GM12878 (cell line): ENCODE data around the gene SQOR.

Experiments used
- CTCF ChIP-seq, 3 experiments: IDR thresholded peaks in 2 of 3; conservative IDR thresholded peaks in 1 of 3; 2 replicates each; pipeline ENCODE4 v1.5.1; 2011; ENCODE audit warnings: low read depth in 3 of 3, low read length in 3 of 3, mild to moderate bottlenecking in 3 of 3, control low read depth in 2 of 3, moderate library complexity in 2 of 3, inconsistent platforms in 1 of 3, mixed read lengths in 1 of 3; ENCODE audit not compliant: control insufficient read depth in 2 of 3, insufficient read depth in 1 of 3; ENCODE audit errors: extremely low read depth in 1 of 3
- EZH2 ChIP-seq: IDR thresholded peaks from 2 replicates; pipeline ENCODE4 v1.6.1; 2012; ENCODE audit warnings: low read depth, mild to moderate bottlenecking, control low read depth, inconsistent platforms, low read length, borderline replicate concordance; ENCODE audit not compliant: control insufficient read depth
- RFX5 ChIP-seq: IDR thresholded peaks from 2 replicates; pipeline ENCODE4 v1.6.1; 2011; ENCODE audit warnings: low read depth, low read length, improper control_type of control experiment
- SIN3A ChIP-seq: IDR thresholded peaks from 2 replicates; pipeline ENCODE4 v1.6.1; 2012; ENCODE audit warnings: low read depth, low read length, improper control_type of control experiment
- SIX5 ChIP-seq: IDR thresholded peaks from 2 replicates; pipeline ENCODE4 v1.6.1; 2011; ENCODE audit warnings: mild to moderate bottlenecking, low read depth, low read length, moderate library complexity; ENCODE audit not compliant: severe bottlenecking
- SRF ChIP-seq, 2 experiments: IDR thresholded peaks; 2 replicates each; pipeline ENCODE4 v1.6.1; 2011; ENCODE audit warnings: low read depth in 2 of 2, low read length in 2 of 2, mild to moderate bottlenecking in 1 of 2, moderate library complexity in 1 of 2

GRCh38 chr15:45670091-45670490 lies 35.3 kb downstream of the SQOR start:
- no peak for TF ChIP-seq EZH2
- TF ChIP-seq SIX5, result no peak
- TF ChIP-seq SRF (IDR thresholded peaks at IDR 0.05; ENCODE audit: low read depth in 2 of 2, low read length in 2 of 2), result no peak
- TF ChIP-seq SIN3A, result no peak
- no peak for TF ChIP-seq RFX5
- no peak for TF ChIP-seq CTCF (IDR thresholded peaks at IDR 0.05 in 2 of 3, conservative IDR thresholded peaks at IDR 0.05 in 1 of 3; ENCODE audit: control insufficient read depth in 2 of 3, extremely low read depth in 1 of 3, insufficient read depth in 1 of 3, low read depth in 3 of 3, low read length in 3 of 3)
